SHP77 (cell line): Measurements from ENCODE around the gene RNASE11.
"Not testable (repeated sequence)": the region's sequence is repeated elsewhere in the genome, so short reads cannot be mapped to it uniquely, and the experiment has no call there.

ENCODE experiments used
- DNase-seq, 2 experiments: peaks; one replicate each; lab custom pipeline; 2025; lab: John Stamatoyannopoulos, UW

RNASE11 gene

DNA sequence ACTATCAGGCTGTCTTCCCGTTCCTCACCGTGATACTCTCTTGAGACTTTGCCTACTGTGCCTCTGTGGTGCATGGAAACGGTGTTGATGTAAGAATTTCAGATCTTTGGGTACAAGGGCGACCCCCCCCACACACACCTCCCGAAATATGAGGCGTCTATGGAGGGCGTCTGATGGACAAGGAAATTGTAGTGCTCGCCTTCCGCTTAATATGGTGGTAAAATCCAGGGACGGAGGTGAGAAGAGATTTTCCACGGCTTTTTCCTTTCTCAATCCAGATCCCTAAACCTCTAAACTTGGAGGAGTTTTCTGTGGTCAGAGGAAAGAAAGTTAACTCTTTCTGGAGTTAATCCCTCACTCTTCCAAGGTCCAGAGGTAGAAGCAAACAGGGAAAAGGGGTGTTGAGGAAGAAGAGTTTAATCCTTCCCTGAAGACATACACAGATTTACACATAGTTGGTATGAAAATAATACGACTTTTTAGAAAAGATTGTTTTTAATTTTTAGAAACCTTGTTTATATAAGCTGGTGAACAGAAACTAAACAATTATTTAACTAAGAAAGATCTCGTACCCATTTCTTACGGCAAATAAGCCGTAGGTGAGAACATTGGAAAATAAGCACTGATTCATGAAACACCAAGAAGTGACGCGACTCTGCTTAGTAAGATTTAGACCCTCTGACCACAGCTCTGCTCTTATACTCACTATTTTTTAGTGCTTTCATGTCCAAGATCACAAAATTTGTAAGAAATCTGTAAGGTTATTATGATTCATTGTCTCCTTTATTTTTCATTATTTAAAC is 26.4 kb upstream of the RNASE11 start:
- DNase-seq: peak; percentile 62 to 68

GRCh38 chr14:20613094-20614037 is 25.6 kb upstream of the RNASE11 start:
- DNase-seq: peak; percentile 96 to 98

DNA sequence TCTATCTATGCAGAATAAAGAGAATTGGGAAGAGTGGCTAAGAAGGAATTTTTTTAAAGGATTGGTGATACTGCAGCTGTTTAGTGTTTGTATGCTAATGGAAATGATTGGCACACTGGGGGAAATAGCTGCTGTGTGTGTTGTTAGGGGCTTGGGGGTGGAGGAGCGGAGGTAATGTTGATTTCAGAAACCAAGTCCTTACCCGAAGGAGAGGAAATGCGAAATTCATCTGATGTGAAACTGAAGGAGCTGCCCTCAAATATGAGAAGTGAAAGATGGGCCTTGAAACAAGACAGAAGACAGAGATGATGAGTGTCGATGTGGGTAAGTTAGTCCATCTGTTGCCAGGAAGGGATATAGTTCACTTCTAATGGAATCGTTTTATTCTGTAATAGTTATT is 24.6 kb upstream of the RNASE11 start:
- DNase-seq: no peak

DNA sequence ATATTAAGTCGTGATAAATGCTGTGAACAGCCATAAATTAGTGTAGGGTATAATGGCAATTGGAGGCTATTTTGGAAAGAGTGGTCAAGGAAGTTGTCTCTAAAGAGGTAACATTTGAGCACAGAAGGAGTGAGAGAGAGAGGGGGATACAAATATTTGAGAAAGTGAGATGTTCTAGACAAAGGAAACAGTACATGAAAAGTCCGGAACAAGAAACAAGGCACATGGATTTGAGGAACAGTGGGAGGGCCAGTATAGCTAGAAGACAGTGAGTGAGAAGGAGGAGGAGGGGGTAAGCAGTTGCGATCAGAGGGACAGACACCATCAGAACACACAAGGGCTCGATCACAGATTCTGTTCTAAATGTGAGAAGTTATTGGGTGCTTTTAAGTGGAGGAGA is 23.5 kb upstream of the RNASE11 start:
- no peak for DNase-seq

DNA sequence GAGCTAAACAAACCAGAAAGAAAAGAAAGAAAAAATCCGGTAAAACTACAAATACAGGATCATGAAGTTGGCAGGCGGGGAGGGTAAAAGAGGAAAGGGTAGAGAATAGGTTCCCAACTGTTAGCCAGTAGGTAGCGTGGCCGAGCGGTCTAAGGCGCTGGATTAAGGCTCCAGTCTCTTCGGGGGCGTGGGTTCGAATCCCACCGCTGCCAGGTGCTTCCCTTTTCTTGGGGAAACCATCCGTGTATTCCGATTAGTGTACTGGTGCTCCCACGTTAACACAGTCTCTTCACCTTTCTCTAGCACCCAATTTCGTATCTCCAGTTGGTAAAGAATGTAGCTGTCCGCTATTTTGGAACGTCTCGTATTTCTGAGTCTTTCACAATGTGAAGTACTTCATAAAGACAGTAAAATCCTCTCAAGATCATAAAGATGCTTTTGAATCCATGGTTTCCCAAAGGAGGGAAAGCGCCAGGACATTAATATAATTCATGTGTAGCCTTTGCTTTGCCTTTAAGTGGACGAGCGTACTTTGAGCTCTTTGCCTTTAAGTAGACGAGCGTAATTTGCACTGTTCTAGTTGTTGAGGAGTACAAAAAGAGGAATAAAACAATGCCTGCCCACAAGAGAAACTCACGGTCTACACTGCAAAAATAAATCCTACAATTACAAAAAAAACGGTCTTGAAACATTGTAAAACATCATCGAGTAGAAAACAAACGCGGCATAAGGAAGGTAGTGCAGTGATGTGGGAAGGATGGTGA is 22.4 kb upstream of the RNASE11 start:
- DNase-seq: peak; percentile 83 to 92

DNA sequence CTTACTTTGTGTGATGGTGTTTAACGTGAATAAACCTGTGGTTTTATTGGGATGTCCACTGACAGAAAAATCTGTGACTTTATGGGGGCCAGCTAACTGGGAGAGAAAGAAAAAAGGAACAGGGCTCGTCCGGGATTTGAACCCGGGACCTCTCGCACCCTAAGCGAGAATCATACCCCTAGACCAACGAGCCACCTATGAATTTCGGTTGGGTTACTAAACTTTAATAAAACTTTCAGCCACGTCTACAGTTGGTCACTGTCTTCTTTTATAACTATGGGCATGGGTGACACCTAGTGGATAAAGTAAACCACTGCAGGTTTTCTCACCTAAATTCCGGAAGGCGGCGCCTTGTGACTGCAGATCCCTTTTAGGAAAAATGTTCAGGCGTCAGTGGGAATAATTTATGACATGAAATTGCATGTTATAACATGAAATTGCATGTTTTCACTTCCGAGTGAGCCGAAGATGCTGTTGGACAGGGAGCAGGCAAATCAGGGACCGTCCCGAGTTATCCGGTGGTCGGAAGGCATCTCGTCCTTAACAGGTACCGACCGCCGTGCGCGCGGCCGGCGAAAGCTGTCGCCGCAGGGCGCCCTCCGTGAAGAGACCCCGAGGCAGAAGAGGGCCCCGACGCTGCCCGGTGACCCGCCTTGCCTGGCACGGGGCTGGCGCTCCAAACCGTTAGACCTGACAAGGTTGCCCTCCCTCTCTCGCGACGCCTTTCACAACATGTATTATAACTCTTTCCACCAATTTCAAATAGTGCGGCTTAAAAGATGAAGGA is 21.6 kb upstream of the RNASE11 start:
- peak; percentile 87 to 88 for DNase-seq

DNA sequence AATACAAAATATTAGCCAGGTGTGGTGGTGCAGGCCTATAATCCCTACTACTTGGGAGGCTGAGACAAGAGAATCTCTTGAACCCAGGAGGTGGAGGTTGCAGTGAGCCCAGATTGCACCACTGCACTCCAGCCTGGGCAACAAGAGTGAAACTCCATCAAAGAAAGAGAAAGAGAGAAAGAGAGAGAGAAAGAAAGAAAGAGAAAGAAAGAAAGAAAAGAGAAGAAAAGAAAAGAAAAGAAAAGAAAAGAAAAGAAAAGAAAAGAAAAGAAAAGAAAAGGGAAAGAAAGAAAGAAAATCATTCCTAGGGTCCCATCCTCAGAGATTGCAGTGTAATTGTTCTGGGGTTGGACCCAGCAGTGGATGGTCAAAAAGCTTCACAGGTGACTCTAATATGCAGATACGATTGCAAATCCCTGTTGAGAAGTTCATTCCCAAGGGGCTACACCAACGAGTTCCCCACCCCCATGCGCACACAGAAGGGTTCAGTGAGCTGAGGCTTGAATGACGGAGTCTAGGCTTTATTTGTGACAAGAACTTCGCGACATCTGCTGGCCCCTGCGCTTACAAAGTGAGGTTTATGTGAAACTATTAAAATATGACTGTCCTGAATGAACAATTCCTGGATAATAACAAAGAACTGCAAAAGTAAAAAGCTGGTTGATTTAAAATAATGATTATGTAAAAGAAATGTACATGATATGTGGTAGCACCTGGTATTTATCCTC is 20.7 kb upstream of the RNASE11 start:
- no peak for DNase-seq

DNA sequence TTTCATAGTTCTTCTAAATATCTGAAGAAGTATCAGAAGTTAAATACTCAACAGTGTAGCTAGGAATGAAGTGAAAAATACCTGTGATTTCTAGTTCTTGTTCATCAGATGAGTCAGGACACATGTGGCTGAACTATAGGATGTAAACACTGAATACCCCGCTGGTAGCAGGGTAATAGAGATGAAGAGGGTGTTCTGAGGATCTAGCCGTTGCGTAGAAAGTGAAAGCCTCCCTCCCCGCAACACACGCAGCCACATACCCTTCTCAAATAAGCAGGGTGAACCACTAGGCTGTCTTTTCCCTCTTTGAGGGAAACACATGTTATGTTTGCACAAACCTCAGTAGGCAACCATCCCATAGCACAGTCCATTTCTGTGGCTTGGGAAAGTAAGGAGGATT is 19.8 kb upstream of the RNASE11 start:
- no peak for DNase-seq

DNA sequence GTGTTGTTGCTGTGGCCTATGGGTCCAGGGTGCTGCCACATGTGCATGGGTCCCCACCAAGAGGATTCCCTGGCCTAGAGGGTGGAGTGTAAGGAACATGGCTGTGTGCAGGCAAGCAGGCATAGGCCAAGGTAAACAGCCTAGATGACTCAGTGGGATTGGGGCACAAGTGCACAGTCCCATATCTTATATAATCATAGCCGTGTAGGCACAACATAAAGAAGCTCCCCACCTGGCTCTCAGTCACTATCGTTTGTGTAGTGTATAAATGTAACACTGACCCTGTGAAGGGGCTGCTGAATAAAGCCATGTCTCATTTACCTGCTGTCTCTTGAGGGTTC is 19.1 kb upstream of the RNASE11 start:
- no peak for DNase-seq

GRCh38 chr14:20606190-20606901 is 18.5 kb upstream of the RNASE11 start:
- peak; percentile 73 to 82 for DNase-seq

GRCh38 chr14:20603813-20604690 is 16.3 kb upstream of the RNASE11 start:
- DNase-seq: peak in 1 of 2 experiments; percentile 38

DNA sequence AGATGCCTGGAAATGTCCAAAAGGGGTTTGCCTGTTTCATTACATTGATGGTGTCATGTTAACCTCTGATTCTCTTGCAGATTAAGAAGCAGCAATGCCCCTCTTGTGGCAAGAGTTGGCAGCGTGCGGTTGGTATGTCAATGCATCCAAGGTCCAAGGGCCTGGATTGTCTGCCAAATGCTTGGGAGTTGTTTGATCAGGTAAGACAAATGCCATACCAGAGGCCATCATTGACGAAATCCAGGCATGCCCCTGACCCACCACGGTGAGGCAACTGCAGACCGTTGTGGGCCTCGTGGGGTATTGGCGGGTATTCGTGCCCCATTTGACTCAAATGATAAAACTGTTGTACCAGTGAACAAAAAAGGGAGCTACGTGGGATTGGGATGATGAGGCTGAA is 14.8 kb upstream of the RNASE11 start:
- no peak for DNase-seq

- no peak for DNase-seq
These were observed 13.7 kb upstream of the RNASE11 start for GRCh38 chr14:20601522-20601921.

- DNase-seq: no peak
These were observed 9.3 kb upstream of the RNASE11 start for GRCh38 chr14:20597108-20597507.

DNA sequence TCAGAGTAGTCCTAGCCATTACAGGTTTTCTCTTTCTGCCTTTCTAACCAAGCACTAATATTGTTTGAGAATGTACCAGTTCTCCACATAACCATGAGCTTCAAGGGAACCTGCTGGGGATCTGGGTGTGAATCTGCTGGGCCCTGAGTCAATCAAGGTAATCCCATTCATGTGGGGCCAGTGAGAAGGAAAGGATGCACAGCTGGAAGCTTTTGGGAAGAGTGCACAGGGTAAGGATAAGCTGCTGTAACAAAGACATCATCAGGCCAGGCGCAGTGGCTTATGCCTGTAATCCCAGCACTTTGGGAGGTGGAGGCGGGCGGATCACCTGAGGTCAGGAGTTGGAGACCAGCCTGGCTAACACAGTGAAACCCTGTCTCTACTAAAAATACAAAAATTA is 7.9 kb upstream of the RNASE11 start:
- not testable (repeated sequence) for DNase-seq

DNA sequence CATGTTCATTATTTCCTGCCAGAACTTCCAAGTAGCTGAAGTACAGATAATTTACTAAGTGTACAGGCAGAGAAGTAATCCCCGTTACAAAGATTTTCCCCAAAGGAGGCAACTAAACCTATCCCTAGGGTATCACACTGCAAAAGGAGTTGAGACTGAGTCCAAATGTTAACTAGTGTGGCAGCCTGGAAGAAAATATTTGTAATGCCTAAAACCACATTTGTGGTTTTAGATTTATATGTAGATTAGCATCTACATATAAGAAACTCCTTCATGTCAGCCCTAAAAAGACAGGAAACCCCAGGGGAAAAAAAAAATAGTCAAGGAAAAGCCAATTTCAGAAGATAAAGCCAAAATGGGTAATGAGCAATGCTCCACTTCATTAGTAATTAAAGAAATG is 4.8 kb upstream of the RNASE11 start:
- no peak for DNase-seq

- DNase-seq: no peak
These were observed 3.4 kb upstream of the RNASE11 start, which contains the start of gene RNASE12 for GRCh38 chr14:20591235-20591634. TSS of gene RNASE12 (minus strand) at chr14:20591376. CDS start at chr14:20590723, 653 bp downstream.

DNA sequence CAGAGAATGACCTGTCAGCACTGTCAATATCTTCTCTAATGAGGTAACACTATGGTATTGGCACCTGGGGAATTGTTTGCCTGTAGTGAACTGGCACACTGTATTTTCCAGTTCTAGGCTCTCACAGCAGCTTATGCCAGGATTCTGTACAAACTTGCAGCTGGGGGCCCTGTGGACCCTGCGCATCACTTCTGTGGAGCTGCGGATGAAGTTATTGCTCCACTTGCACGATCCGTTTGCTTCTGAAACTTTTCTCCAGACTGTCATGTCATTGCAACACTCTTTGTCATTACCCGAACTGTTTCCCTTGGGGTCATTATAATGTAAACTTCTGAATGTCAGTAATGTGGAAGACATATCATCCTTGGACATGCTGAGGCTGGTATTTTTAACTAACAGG is 3.9 kb downstream of the RNASE11 start:
- no peak for DNase-seq

DNA sequence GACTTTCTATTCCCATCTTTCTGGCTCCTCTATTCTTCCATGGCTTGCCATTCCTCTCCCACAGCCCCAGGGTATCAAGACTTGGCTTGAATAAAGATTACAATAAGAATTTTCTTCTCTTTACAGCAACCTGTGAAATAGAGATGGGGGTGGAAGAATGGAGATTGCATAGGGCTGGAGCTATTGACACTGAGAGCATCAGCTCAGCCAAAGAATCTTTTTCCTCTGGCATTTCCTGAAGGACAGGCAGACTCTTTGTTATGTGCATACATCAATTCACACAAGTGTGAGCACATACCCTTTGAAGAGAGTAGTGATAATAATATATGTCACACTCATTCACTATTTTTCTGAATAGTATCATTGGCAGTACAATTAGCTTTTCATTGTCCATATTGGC is 4.7 kb downstream of the RNASE11 start:
- no peak for DNase-seq
